ENCODE data around the gene GIT2.
"Not testable (repeated sequence)": the region's sequence is repeated elsewhere in the genome, so short reads cannot be mapped to it uniquely, and the experiment has no call there.

Gene GIT2

GRCh38 chr12:109931143-109931542 lies 65.0 kb downstream of the GIT2 start:
- Mint-ChIP-seq H3K9me3 (no peaks in the 10 kb centered on the region), H3K36me3 (ENCODE audit: low read depth) (peaks cover 46% of the 10 kb centered on the region), H3K27ac (no peak overlapping the region), H3K4me3 (no peak overlapping the region), H3K4me1 (peaks cover under 1% of the 10 kb centered on the region), H3K27me3 (ENCODE audit: low read depth, poor library complexity) (no peaks in the 10 kb centered on the region)
- TF ChIP-seq, protein P1, sequence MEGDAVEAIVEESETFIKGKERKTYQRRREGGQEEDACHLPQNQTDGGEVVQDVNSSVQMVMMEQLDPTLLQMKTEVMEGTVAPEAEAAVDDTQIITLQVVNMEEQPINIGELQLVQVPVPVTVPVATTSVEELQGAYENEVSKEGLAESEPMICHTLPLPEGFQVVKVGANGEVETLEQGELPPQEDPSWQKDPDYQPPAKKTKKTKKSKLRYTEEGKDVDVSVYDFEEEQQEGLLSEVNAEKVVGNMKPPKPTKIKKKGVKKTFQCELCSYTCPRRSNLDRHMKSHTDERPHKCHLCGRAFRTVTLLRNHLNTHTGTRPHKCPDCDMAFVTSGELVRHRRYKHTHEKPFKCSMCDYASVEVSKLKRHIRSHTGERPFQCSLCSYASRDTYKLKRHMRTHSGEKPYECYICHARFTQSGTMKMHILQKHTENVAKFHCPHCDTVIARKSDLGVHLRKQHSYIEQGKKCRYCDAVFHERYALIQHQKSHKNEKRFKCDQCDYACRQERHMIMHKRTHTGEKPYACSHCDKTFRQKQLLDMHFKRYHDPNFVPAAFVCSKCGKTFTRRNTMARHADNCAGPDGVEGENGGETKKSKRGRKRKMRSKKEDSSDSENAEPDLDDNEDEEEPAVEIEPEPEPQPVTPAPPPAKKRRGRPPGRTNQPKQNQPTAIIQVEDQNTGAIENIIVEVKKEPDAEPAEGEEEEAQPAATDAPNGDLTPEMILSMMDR (IDR thresholded peaks at IDR 0.05), result no peak
- no peak for DNase-seq

- DNase-seq, result no peak
- Mint-ChIP-seq H3K9me3 (no peaks in the 10 kb centered on the region), H3K27me3 (ENCODE audit: low read depth, poor library complexity) (no peaks in the 10 kb centered on the region), H3K4me1 (peaks cover 10% of the 10 kb centered on the region), H3K36me3 (ENCODE audit: low read depth) (peaks cover 37% of the 10 kb centered on the region), H3K4me3 (no peak overlapping the region), H3K27ac (peak overlapping the region; percentile 5)
- TF ChIP-seq, protein P1 (IDR thresholded peaks at IDR 0.05), result no peak
Observed at GRCh38 chr12:109930028-109930800, 66.0 kb downstream of the GIT2 start.

- H3K27ac Mint-ChIP-seq, result not testable (repeated sequence)
Observed at GRCh38 chr12:109929326-109929725, 66.8 kb downstream of the GIT2 start.

GRCh38 chr12:109928058-109928656 lies 68.0 kb downstream of the GIT2 start:
- H3K9me3 Mint-ChIP-seq, result no peaks in the 10 kb centered on the region
- peaks cover 22% of the 10 kb centered on the region for H3K36me3 Mint-ChIP-seq (ENCODE audit: low read depth)
- H3K4me1 Mint-ChIP-seq, result peaks cover 27% of the 10 kb centered on the region
- no peak overlapping the region for H3K4me3 Mint-ChIP-seq
- H3K27ac Mint-ChIP-seq, result no peak overlapping the region
- no peak for DNase-seq
- peaks cover 6% of the 10 kb centered on the region for H3K27me3 Mint-ChIP-seq (ENCODE audit: low read depth, poor library complexity)
- TF ChIP-seq, protein P1 (IDR thresholded peaks at IDR 0.05), result no peak

More at GRCh38 chr12:109929326-109929725, 66.8 kb downstream of the GIT2 start:
- not testable (repeated sequence) for H3K27me3 Mint-ChIP-seq (ENCODE audit: low read depth, poor library complexity); DNase-seq; H3K9me3 Mint-ChIP-seq; H3K4me3 Mint-ChIP-seq
- peaks cover 19% of the 10 kb centered on the region for H3K4me1 Mint-ChIP-seq
- H3K36me3 Mint-ChIP-seq (ENCODE audit: low read depth), result peaks cover 30% of the 10 kb centered on the region

- TF ChIP-seq, protein P1 (IDR thresholded peaks at IDR 0.05), result peak; percentile 50
- peaks cover 29% of the 10 kb centered on the region for H3K4me1 Mint-ChIP-seq
- peak; percentile 36 for DNase-seq
- H3K27me3 Mint-ChIP-seq (ENCODE audit: low read depth, poor library complexity), result peaks cover 6% of the 10 kb centered on the region
- no peak overlapping the region for H3K4me3 Mint-ChIP-seq
- peak overlapping the region; percentile 32 for H3K27ac Mint-ChIP-seq
- H3K9me3 Mint-ChIP-seq, result no peaks in the 10 kb centered on the region
- peaks cover 16% of the 10 kb centered on the region for H3K36me3 Mint-ChIP-seq (ENCODE audit: low read depth)
Observed at GRCh38 chr12:109927622-109928021, 68.5 kb downstream of the GIT2 start.

DNA sequence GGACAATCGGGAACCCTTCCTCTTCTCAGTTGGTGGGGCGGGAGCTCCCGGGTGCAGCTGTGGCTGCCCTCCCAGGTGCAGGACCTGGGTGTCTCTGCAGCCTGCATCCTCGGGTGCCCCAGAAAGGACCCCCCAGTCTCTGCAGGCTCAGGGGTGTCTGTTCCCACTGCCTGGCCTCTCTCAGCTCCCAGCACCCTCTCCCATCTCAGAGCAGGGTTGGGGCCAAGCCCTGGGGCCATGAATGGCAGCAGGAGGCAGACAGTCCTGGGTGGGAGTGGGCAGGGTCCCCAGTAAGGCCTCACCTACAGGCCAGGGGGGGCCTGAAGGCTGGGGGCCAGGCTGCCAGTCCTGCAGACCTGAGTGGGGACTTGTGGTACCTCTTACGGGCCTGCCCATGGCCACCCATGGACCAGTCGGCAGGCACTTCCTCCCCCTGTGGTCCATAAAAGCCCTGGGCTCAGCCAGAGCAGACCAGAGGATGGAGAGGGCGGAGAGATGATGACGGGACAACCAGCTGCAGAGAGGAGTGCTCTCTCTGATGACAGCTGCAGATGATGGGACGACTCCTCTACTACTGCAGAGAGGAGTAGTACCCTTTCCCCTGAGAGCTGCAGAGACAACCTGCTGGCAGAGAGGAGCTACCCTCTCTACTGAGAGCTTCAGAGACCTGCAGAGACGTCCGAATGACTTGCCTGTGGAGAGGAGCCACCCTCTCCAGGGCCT lies 69.5 kb downstream of the GIT2 start:
- DNase-seq, result no peak

More for the DNA sequence above, 69.5 kb downstream of the GIT2 start:
- no peak overlapping the region for H3K4me3 Mint-ChIP-seq
- TF ChIP-seq, protein P1 (IDR thresholded peaks at IDR 0.05), result no peak
- peaks cover 7% of the 10 kb centered on the region for H3K36me3 Mint-ChIP-seq (ENCODE audit: low read depth)
- no peak overlapping the region for H3K27ac Mint-ChIP-seq
- H3K4me1 Mint-ChIP-seq, result peaks cover 34% of the 10 kb centered on the region
- H3K27me3 Mint-ChIP-seq (ENCODE audit: low read depth, poor library complexity), result peaks cover 6% of the 10 kb centered on the region
- H3K9me3 Mint-ChIP-seq, result no peaks in the 10 kb centered on the region

All from nephron progenitor cell (in vitro differentiated cells).